ENCODE measurements around the gene ADGRG6.

The ADGRG6 gene

DNA sequence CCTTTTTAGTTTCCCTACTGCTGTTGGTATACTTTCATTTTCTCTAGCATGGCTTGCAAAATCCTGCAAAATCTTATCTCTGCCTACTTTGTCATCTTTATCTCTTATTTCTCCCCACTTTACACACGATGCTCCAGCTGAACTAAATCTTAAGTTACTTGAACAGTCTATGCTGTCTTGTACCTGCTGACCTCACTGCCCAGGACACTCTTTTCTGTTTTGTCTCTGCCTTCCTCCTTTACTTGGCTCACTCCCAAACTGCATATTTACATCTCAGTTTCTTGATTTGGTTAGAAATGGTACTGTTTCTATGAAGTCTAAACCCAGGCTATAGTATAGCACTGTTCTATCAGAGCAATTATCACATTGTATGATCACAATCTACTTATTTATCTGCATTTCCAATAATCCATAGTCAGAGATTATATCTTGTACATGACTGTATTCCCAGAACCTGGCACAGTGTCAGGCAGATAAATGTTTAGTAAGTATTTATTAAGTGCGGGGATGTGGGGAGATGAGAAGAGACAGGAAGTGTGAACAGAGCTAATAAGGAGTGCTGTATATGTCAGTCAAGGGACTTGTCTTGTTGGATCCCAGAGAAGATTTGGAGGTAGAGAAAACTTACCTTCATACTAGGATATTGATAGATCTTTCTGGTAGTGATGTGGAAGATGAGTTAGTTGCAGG lies 57.6 kb downstream of the ADGRG6 start:
- no peak for DNase-seq
- in situ Hi-C loops (cut with HindIII; ENCODE audit: low pct_ligation_motif_present, low pct_unique_long_range_greater_than_20kb, low sequenced_read_pairs), result no loop called here

DNA sequence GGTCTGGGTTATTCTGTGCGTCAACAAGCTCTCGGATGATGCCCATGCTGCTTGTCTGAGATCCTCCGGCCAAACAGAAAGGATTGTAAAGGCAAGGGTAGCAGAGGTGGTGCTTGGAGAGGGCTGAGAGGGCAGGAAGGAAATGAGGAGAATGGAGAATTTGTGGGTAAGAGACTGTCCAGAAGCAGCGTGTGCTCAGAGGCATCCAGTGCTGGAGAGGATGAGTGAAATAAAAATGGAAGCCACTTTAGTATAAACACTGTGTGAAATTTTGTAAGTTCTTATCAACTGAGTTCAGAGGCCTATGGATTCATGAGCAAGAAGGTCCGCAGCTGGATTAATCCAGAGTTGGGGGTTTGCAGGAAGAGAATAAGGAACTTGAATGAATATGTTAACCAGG lies 59.5 kb downstream of the ADGRG6 start:
- in situ Hi-C loops (cut with HindIII; ENCODE audit: low pct_ligation_motif_present, low pct_unique_long_range_greater_than_20kb, low sequenced_read_pairs), result no loop called here
- DNase-seq, result no peak

GRCh38 chr6:142361779-142362750 lies 60.3 kb downstream of the ADGRG6 start:
- peak; percentile 25 for DNase-seq
- in situ Hi-C loops (cut with HindIII; ENCODE audit: low pct_ligation_motif_present, low pct_unique_long_range_greater_than_20kb, low sequenced_read_pairs), result no loop called here

GRCh38 chr6:142367061-142367460 lies 65.3 kb downstream of the ADGRG6 start:
- DNase-seq, result no peak

GRCh38 chr6:142367501-142368018 lies 65.8 kb downstream of the ADGRG6 start:
- in situ Hi-C loops (cut with HindIII; ENCODE audit: low pct_ligation_motif_present, low pct_unique_long_range_greater_than_20kb, low sequenced_read_pairs), result no loop called here

More at GRCh38 chr6:142367061-142367460, 65.3 kb downstream of the ADGRG6 start:
- in situ Hi-C loops (cut with HindIII; ENCODE audit: low pct_ligation_motif_present, low pct_unique_long_range_greater_than_20kb, low sequenced_read_pairs), result no loop called here

DNA sequence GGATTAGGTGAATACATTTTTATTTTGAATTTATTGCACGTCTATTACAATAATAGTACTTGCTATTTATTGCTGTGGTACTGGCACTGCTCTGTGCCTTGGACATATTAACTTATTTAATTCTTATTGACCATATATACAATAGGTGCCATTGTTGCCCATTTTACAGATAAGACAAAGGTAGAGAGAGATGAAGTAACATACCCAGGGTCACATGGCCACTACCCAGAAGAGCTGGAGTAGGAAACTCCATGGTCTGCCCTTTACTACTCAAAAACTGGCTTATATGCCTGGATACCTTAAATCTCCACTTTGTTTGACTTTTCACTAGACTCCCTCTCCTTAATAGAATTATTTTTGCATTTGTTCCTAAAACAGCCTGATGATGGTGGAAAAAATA lies 67.5 kb downstream of the ADGRG6 start:
- DNase-seq, result no peak
- in situ Hi-C loops (cut with HindIII; ENCODE audit: low pct_ligation_motif_present, low pct_unique_long_range_greater_than_20kb, low sequenced_read_pairs), result no loop called here

More at GRCh38 chr6:142367501-142368018, 65.8 kb downstream of the ADGRG6 start:
- peak; percentile 51 for DNase-seq

GRCh38 chr6:142372348-142372747 lies 70.5 kb downstream of the ADGRG6 start:
- in situ Hi-C loops (cut with HindIII; ENCODE audit: low pct_ligation_motif_present, low pct_unique_long_range_greater_than_20kb, low sequenced_read_pairs), result no loop called here
- peak; percentile 81 for DNase-seq

DNA sequence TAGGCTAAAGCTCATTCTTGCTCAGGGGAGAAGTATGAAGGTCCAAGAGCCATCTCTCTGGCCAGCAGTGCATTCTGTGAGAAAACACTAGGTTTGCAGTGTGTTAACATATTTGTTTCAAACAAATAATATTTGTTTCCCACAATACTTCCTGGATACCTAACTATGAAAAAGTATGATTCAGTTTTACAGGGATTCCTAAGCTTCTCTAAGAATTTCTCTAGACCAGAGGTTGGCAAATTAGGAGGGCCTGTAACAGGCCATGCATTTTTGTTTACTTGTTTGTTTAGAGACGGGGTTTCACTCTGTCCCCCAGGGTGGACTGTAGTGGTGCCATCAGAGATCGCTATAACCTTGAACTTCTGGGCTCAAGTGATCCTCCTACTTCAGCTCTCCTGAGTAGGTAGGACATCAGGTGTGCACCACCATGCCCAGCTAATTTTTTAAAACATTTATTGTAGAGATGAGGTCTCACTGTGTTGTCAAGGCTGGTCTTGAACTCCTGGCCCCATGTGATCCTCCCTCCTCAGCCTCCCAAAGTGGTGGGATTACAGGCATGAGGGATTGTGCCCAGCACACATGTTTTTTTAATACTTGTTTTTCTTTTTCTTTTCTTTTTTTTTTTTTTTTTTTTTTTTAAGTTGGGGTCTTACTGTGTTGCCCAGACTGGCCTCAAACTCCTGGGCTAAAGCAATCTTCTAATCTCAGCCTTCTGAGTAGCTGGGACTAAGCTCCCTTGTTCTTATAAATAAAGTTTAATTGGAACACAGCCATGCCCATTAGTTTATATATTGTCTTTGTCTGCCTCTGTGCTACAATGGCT lies 71.7 kb downstream of the ADGRG6 start:
- no peak for DNase-seq
- in situ Hi-C loops (cut with HindIII; ENCODE audit: low pct_ligation_motif_present, low pct_unique_long_range_greater_than_20kb, low sequenced_read_pairs), result no loop called here

GRCh38 chr6:142374091-142374770 lies 72.4 kb downstream of the ADGRG6 start:
- peak; percentile 38 for DNase-seq
- in situ Hi-C loops (cut with HindIII; ENCODE audit: low pct_ligation_motif_present, low pct_unique_long_range_greater_than_20kb, low sequenced_read_pairs), result no loop called here

GRCh38 chr6:142374965-142375733 lies 73.3 kb downstream of the ADGRG6 start:
- in situ Hi-C loops (cut with HindIII; ENCODE audit: low pct_ligation_motif_present, low pct_unique_long_range_greater_than_20kb, low sequenced_read_pairs), result no loop called here
- DNase-seq, result peak; percentile 94

DNA sequence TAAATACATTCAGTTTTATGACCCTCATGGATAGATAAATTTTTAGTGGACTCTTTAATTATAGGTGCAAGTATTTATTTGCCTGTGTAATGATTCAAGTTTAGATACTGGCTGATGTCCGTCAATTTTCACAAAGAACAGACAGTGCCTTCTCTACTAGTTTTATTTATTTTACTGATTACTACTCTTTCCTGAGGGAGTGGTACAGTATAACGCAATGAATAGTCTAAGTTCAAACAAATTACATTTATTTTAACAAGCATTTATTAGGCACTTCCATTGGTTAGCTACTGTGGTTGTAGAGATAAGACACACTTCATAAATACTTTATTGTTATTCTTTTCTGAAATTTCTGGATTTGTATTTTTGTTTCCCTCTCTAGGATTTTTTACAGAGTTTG lies 74.3 kb downstream of the ADGRG6 start:
- in situ Hi-C loops (cut with HindIII; ENCODE audit: low pct_ligation_motif_present, low pct_unique_long_range_greater_than_20kb, low sequenced_read_pairs), result no loop called here
- no peak for DNase-seq

GRCh38 chr6:142376800-142377496 lies 75.1 kb downstream of the ADGRG6 start:
- in situ Hi-C loops (cut with HindIII; ENCODE audit: low pct_ligation_motif_present, low pct_unique_long_range_greater_than_20kb, low sequenced_read_pairs), result no loop called here
- peak; percentile 87 for DNase-seq

DNA sequence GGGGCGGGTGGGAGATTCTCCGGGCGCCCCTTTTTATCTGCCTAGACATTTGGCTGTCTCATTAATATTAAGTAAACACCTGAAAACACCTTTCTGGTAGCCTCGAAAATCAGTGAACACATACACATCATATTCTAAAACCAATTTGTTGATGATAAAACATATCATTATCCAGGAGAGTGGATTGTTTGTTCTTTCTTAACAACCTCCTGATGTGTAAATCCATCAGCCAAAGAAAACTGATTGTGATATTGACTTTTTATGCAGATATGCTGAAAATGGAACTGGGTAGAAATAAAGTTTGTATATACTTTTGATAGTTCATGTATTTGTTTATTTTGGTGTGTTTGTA lies 75.7 kb downstream of the ADGRG6 start:
- in situ Hi-C loops (cut with HindIII; ENCODE audit: low pct_ligation_motif_present, low pct_unique_long_range_greater_than_20kb, low sequenced_read_pairs), result no loop called here
- DNase-seq, result no peak

GRCh38 chr6:142378138-142378875 lies 76.5 kb downstream of the ADGRG6 start:
- in situ Hi-C loops (cut with HindIII; ENCODE audit: low pct_ligation_motif_present, low pct_unique_long_range_greater_than_20kb, low sequenced_read_pairs), result no loop called here
- peak; percentile 59 for DNase-seq

GRCh38 chr6:142380626-142381025 lies 78.8 kb downstream of the ADGRG6 start:
- DNase-seq, result no peak
- in situ Hi-C loops (cut with HindIII; ENCODE audit: low pct_ligation_motif_present, low pct_unique_long_range_greater_than_20kb, low sequenced_read_pairs), result no loop called here

GRCh38 chr6:142381181-142381580 lies 79.4 kb downstream of the ADGRG6 start:
- in situ Hi-C loops (cut with HindIII; ENCODE audit: low pct_ligation_motif_present, low pct_unique_long_range_greater_than_20kb, low sequenced_read_pairs), result no loop called here
- DNase-seq, result no peak

All from ACHN (cell line).